Keratinocyte (primary cell): ENCODE data around the gene PLD2. TPM values are rescaled to one million over a fixed set of nuclear protein-coding genes. Genes with fewer than 3 reads are reported as not detected.

Source experiments
- DNase-seq: peaks from one replicate; pipeline ENCODE4 v3.0.0-alpha.2; 2011; ENCODE audit warnings: low read depth, missing footprints, low spot score
- FAIRE-seq: peaks from 2 replicates; lab custom pipeline; 2011; peaks lifted over from hg19 to GRCh38; lab: Jason Lieb, UNC
- H2AFZ ChIP-seq: 2 replicates; pipeline ENCODE4 v1.6.0; 2012; ENCODE audit warnings: low read length, control low read depth, inconsistent platforms; ENCODE audit not compliant: control insufficient read depth
- H3K27ac ChIP-seq: 2 replicates; pipeline ENCODE4 v1.5.1; 2011; ENCODE audit warnings: low read length; ENCODE audit not compliant: control insufficient read depth, insufficient read depth
- H3K27me3 ChIP-seq: 3 replicates; pipeline ENCODE4 v1.6.0; 2011; ENCODE audit warnings: low read length; ENCODE audit not compliant: control insufficient read depth, insufficient read depth; ENCODE audit errors: extremely low read depth
- H3K36me3 ChIP-seq, 2 experiments: 2 replicates in 1 of 2; 3 replicates in 1 of 2; pipeline ENCODE4 v1.5.1; 2011; ENCODE audit warnings: low read length in 2 of 2, mild to moderate bottlenecking in 1 of 2; ENCODE audit not compliant: control insufficient read depth in 2 of 2, insufficient read depth in 2 of 2; ENCODE audit errors: extremely low read depth in 1 of 2
- H3K4me1 ChIP-seq: 3 replicates; pipeline ENCODE4 v1.5.1; 2011; ENCODE audit warnings: low read length; ENCODE audit not compliant: control insufficient read depth, insufficient read depth; ENCODE audit errors: extremely low read depth
- H3K4me2 ChIP-seq: 3 replicates; pipeline ENCODE4 v1.6.0; 2011; ENCODE audit warnings: low read depth, low read length; ENCODE audit not compliant: control insufficient read depth, insufficient read depth; ENCODE audit errors: extremely low read depth
- H3K4me3 ChIP-seq, 3 experiments: fragments of 200-600 bp in 1 of 3; sonication (generic) in 1 of 3; 2 replicates in 2 of 3; 3 replicates in 1 of 3; pipeline ENCODE4 v1.5.1; 2011 to 2016; ENCODE audit warnings: low read length in 3 of 3, mild to moderate bottlenecking in 3 of 3, control low read depth in 2 of 3, inconsistent platforms in 1 of 3, low read depth in 1 of 3, mixed read lengths in 1 of 3, mixed run types in 1 of 3, moderate library complexity in 1 of 3; ENCODE audit not compliant: control insufficient read depth in 2 of 3, insufficient read depth in 2 of 3; ENCODE audit errors: extremely low read depth in 1 of 3
- H3K79me2 ChIP-seq: 2 replicates; pipeline ENCODE4 v1.6.0; 2012; ENCODE audit warnings: low read length; ENCODE audit not compliant: control insufficient read depth, insufficient read depth
- H3K9ac ChIP-seq: 3 replicates; pipeline ENCODE4 v1.6.0; 2011; ENCODE audit warnings: low read length; ENCODE audit not compliant: control insufficient read depth, insufficient read depth; ENCODE audit errors: extremely low read depth
- H3K9me1 ChIP-seq: 3 replicates; pipeline ENCODE4 v1.6.0; 2011; ENCODE audit warnings: low read length; ENCODE audit not compliant: control insufficient read depth, insufficient read depth; ENCODE audit errors: extremely low read depth
- H3K9me3 ChIP-seq: 2 replicates; pipeline ENCODE4 v1.5.1; 2012; ENCODE audit warnings: low read depth, low read length; ENCODE audit not compliant: control insufficient read depth
- H4K20me1 ChIP-seq: 3 replicates; pipeline ENCODE4 v1.6.0; 2011; ENCODE audit warnings: low read length; ENCODE audit not compliant: control insufficient read depth, insufficient read depth; ENCODE audit errors: extremely low read depth
- EZH2 ChIP-seq: IDR thresholded peaks from one replicate; pipeline ENCODE4 v1.6.1; 2012; ENCODE audit warnings: inconsistent platforms, mild to moderate bottlenecking, low read length, moderate library complexity
- dilution Hi-C: fragments of 300-500 bp; cut with MboI; formaldehyde crosslinking; loops from one replicate; pipeline ENCODE4 v1.7.0; 2020; ENCODE audit warnings: low sequenced_read_pairs; ENCODE audit not compliant: extremely low pct_ligation_motif_present
- polyA plus RNA-seq, 5 experiments: library from polyadenylated mRNA; depleted of rRNA in 3 of 5; stranded (reverse) in 3 of 5; stranded (forward) in 1 of 5; unstranded in 1 of 5; fragments of >200 nt; gene quantifications; 1 replicate in 1 of 5; 2 replicates in 3 of 5; 3 replicates in 1 of 5; pipeline versions ENCODE4 v1.2.1 to v1.2.3, GENCODE V29; 2011 to 2012; ENCODE audit warnings: missing spikeins in 2 of 5, low read depth in 1 of 5, low replicate concordance in 1 of 5
- TF ChIP-seq, protein P1 (sequence below), 3 experiments: IDR thresholded peaks in 1 of 3; conservative IDR thresholded peaks in 1 of 3; optimal IDR thresholded peaks in 1 of 3; 2 replicates in 2 of 3; 3 replicates in 1 of 3; pipeline versions ENCODE3 to v1.5.1; 2011; ENCODE audit warnings: low read length in 3 of 3, mild to moderate bottlenecking in 3 of 3, moderate library complexity in 2 of 3, control low read depth in 1 of 3, inconsistent platforms in 1 of 3; ENCODE audit not compliant: insufficient read depth in 2 of 3; ENCODE audit errors: extremely low read depth in 1 of 3

PLD2 gene
- polyA plus RNA-seq, 1 donor (not counting 4 experiments of a cell fraction or from before 2014, with no cell fraction given), result 33.3 TPM

DNA sequence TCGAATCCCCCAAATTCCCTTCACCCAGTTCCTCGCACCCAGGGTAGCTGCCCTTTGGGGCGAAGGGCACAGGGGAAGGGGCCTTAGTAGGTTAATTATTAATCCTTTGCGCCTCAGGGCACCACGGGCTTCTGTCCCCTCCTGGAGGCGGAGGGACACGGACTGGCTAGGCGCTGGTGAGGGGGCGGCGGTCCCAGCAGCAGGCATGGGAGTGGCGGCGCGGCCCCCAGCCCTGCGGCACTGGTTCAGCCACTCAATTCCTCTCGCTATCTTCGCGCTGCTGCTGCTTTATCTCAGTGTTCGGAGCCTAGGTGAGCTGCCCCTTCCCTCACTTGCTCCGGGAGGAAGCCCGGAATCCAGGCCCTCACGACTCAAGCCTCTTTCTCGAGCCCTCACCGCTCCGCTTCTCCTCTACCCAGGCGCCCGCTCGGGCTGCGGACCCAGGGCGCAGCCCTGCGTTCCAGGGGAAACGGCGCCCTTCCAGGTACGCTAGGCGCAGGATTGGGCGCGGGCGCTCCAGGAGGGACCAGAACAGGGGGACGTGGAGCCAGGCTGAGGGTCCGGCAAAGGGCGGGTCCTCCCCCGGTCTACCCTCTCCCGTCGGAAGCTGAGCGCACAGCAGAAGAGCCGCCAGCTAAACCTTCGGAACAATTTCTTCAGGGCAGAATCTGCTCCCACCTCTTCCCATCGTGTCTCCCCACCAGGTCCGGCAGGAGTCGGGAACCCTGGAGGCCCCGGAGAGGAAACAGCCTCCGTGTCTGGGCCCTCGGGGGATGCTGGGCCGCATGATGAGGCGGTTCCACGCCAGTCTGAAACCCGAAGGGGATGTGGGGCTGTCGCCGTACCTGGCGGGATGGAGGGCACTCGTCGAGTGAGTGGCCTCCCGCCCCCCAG lies 17.9 kb upstream of the PLD2 start, which contains the start of gene GLTPD2:
Gene GLTPD2, plus strand, starts transcription at position 158 of the 894 bp plus-strand sequence. Its CDS starts 48 bp downstream, at position 206.
- Histone ChIP-seq H3K4me3 (peak within 1 kb of the TSS; percentile 57 to 82 (median 68)), H3K4me2 (peak within 1 kb of the TSS; percentile 90), H3K4me1 (peaks cover 25% of the 10 kb centered on the region), H3K9me3 (no peaks in the 10 kb centered on the region), H3K36me3 (no peaks in the 10 kb centered on the region), H4K20me1 (no peaks in the 10 kb centered on the region), H3K27ac (peak within 1 kb of the TSS; percentile 75), H3K79me2 (peaks cover 6% of the 10 kb centered on the region), H3K27me3 (peaks cover 11% of the 10 kb centered on the region), H2AFZ (peak within 1 kb of the TSS; percentile 74), H3K9ac (peak within 1 kb of the TSS; percentile 79), H3K9me1 (no peaks in the 10 kb centered on the region)
- FAIRE-seq, result no peak
- no peak for DNase-seq
- dilution Hi-C loops, result no loop called here
- TF ChIP-seq, protein P1, sequence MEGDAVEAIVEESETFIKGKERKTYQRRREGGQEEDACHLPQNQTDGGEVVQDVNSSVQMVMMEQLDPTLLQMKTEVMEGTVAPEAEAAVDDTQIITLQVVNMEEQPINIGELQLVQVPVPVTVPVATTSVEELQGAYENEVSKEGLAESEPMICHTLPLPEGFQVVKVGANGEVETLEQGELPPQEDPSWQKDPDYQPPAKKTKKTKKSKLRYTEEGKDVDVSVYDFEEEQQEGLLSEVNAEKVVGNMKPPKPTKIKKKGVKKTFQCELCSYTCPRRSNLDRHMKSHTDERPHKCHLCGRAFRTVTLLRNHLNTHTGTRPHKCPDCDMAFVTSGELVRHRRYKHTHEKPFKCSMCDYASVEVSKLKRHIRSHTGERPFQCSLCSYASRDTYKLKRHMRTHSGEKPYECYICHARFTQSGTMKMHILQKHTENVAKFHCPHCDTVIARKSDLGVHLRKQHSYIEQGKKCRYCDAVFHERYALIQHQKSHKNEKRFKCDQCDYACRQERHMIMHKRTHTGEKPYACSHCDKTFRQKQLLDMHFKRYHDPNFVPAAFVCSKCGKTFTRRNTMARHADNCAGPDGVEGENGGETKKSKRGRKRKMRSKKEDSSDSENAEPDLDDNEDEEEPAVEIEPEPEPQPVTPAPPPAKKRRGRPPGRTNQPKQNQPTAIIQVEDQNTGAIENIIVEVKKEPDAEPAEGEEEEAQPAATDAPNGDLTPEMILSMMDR (optimal IDR thresholded peaks at IDR 0.05 in 1 of 3, IDR thresholded peaks at IDR 0.05 in 1 of 3, conservative IDR thresholded peaks at IDR 0.05 in 1 of 3; ENCODE audit: extremely low read depth in 1 of 3, insufficient read depth in 2 of 3, low read length in 3 of 3), result no peak
- TF ChIP-seq EZH2, result no peak

DNA sequence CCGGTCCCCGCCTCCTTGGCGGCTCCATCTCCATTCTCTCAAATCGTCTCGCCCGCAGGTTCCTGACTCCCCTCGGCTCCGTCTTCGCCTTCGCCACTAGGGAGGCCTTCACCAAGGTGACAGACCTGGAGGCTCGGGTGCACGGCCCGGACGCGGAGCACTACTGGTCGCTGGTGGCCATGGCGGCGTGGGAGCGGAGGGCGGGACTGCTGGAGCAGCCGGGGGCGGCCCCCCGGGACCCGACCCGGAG lies 17.3 kb upstream of the PLD2 start:
- Histone ChIP-seq H3K9me1 (no peaks in the 10 kb centered on the region), H3K4me3 (peak overlapping the region; percentile 57 to 82 (median 68)), H3K27ac (peak overlapping the region; percentile 75), H3K79me2 (peaks cover 6% of the 10 kb centered on the region), H2AFZ (peak overlapping the region; percentile 74), H3K27me3 (peaks cover 11% of the 10 kb centered on the region), H3K9ac (peak overlapping the region; percentile 79), H4K20me1 (no peaks in the 10 kb centered on the region), H3K4me1 (peaks cover 25% of the 10 kb centered on the region), H3K4me2 (peak overlapping the region; percentile 90), H3K9me3 (no peaks in the 10 kb centered on the region), H3K36me3 (no peaks in the 10 kb centered on the region)
- DNase-seq (no peak), FAIRE-seq (no peak)
- dilution Hi-C loops, result no loop called here
- no peak for TF ChIP-seq EZH2
- TF ChIP-seq, protein P1 (optimal IDR thresholded peaks at IDR 0.05 in 1 of 3, IDR thresholded peaks at IDR 0.05 in 1 of 3, conservative IDR thresholded peaks at IDR 0.05 in 1 of 3; ENCODE audit: extremely low read depth in 1 of 3, insufficient read depth in 2 of 3, low read length in 3 of 3), result no peak
